Colonic mucosa (tissue), 4 donors: Measurements from ENCODE around the gene C12orf76. TPM values are rescaled to one million over a fixed set of nuclear protein-coding genes. Genes with fewer than 3 reads are reported as not detected.
"Not testable (repeated sequence)": the region's sequence is repeated elsewhere in the genome, so short reads cannot be mapped to it uniquely, and the experiment has no call there.

Experiments used
- DNase-seq: peaks from one replicate; pipeline ENCODE4 v3.0.0-alpha.2; 2020
- H3K27ac ChIP-seq: fragments of 200-600 bp; one replicate; pipeline ENCODE4 v1.8.0; 2021
- H3K27me3 ChIP-seq: fragments of 200-600 bp; one replicate; pipeline ENCODE4 v1.8.0; 2021
- H3K36me3 ChIP-seq: fragments of 200-600 bp; one replicate; pipeline ENCODE4 v1.8.0; 2021
- H3K4me1 ChIP-seq: fragments of 200-600 bp; one replicate; pipeline ENCODE4 v1.8.0; 2021; ENCODE audit warnings: mild to moderate bottlenecking
- H3K4me3 ChIP-seq: fragments of 200-600 bp; one replicate; pipeline ENCODE4 v1.8.0; 2021
- H3K9ac ChIP-seq, 2 donors: one replicate each; pipeline ENCODE4 v1.7.0; 2013; ENCODE audit warnings: control low read depth in 2 of 2, low read depth in 2 of 2, low read length in 2 of 2
- H3K9me3 ChIP-seq: fragments of 200-600 bp; one replicate; pipeline ENCODE4 v1.8.0; 2021
- CTCF ChIP-seq: fragments of 200-600 bp; IDR thresholded peaks from one replicate; pipeline ENCODE4 v1.8.0; 2022; ENCODE audit warnings: antibody characterized with exemption, mild to moderate bottlenecking
- intact Hi-C: fragments of 100-400 bp; cut with DNase I; formaldehyde crosslinking; loops from one replicate; pipeline ENCODE4 v1.14.1; 2022
- total RNA-seq, 2 donors: library from RNA; stranded (reverse); fragmentation: NEBNext Ultra II Directional in 1 of 2; extraction: Animal tissue kit (Norgen Biotek cat#: 25700) in 1 of 2; gene quantifications; one replicate each; pipeline ENCODE4 v1.2.1, GENCODE V29; 2021
- donor health status: healthy.
- donor health status: DM: no; HTN: no; CAD: no.
- donor health status: DM: no; HTN: no; CAD: no.

C12orf76 gene
- total RNA-seq, 2 donors from 2014 or later: 7.2 to 8.4 TPM

- no peak overlapping the region for H3K27ac ChIP-seq
- no peaks in the 10 kb centered on the region for H3K27me3 ChIP-seq
- no peak for DNase-seq
- H3K4me1 ChIP-seq: no peaks in the 10 kb centered on the region
- intact Hi-C loops: no loop called here
- no peaks in the 10 kb centered on the region for H3K36me3 ChIP-seq
- TF ChIP-seq CTCF: no peak
- H3K9ac ChIP-seq: no peak overlapping the region
- no peak overlapping the region for H3K4me3 ChIP-seq
- no peaks in the 10 kb centered on the region for H3K9me3 ChIP-seq
Measured at GRCh38 chr12:110074089-110074488, 25.8 kb upstream of the C12orf76 start.

DNA sequence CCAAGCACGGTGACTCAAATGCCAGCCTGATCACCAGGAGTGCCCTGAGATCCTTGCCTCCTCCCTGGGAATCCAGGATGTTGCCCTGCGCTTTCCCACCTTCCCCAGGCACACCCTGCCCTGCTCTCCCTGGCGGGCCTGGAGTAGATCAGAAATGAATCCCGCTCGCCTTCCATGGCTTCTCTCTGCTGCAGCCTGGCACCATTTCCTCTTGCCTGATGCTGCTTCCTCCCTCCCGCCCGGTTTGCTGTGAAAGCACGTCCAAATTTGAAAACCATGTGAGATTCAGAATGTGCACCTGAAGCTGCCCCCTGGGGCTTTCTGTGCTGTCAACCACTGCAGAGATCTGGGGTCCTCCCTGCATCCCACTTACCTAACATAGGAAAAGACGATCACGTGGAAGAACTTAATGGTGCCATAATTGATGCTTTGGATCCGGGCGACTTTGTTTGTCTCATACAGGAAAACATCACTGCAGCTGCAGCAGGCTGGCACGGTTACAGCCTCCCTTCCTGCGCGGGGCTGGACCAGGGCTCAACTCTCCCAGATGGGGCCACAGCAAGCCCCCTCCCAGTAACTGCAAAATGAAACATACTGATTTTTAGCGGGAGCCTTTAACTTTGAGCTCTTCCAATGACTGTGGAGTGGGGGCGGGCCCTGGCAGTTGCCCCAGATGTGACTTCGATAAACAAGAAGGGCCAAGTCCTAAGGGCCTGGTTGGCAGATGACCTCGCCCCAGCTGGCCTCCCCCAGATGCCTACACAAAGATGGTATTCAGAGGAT lies 24.9 kb upstream of the C12orf76 start:
- H3K9ac ChIP-seq: peak overlapping the region; percentile 38 to 50
- no peak for TF ChIP-seq CTCF
- intact Hi-C loops: no loop called here
- H3K4me1 ChIP-seq: no peaks in the 10 kb centered on the region
- no peaks in the 10 kb centered on the region for H3K9me3 ChIP-seq
- H3K36me3 ChIP-seq: no peaks in the 10 kb centered on the region
- peak overlapping the region; percentile 23 for H3K4me3 ChIP-seq
- DNase-seq: peak; percentile 33
- H3K27ac ChIP-seq: no peak overlapping the region
- H3K27me3 ChIP-seq: no peaks in the 10 kb centered on the region

DNA sequence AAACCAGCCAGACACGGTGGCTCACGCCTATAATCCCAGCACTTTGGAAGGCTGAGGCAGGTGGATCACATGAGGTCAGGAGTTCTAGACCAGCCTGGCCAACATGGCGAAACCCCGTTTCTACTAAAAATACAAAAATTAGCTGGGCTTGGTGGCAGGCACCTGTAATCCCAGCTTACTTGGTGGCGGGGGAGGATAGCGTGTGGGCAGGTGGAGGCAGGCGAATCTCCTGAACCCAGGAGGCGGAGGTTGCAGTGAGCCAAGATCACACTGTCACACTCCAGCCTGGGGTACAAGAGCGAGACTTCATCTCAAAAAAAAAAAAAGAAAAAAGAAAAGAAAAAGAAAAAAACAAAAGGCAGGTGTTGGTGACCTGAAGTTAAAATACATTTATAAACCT lies 24.3 kb upstream of the C12orf76 start:
- DNase-seq, intact Hi-C loops, H3K36me3 ChIP-seq, H3K4me1 ChIP-seq, H3K27me3 ChIP-seq, H3K9me3 ChIP-seq, H3K27ac ChIP-seq: not testable (repeated sequence)
- peak overlapping the region in 1 of 2 donors; percentile 38 for H3K9ac ChIP-seq
- H3K4me3 ChIP-seq: peak overlapping the region; percentile 23

- intact Hi-C loops: no loop called here
- Histone ChIP-seq H3K9ac (no peak overlapping the region), H3K36me3 (no peaks in the 10 kb centered on the region), H3K4me3 (no peak overlapping the region), H3K4me1 (no peaks in the 10 kb centered on the region), H3K27me3 (no peaks in the 10 kb centered on the region), H3K27ac (no peak overlapping the region), H3K9me3 (no peaks in the 10 kb centered on the region)
- no peak for DNase-seq
- TF ChIP-seq CTCF: no peak
Measured at GRCh38 chr12:110071967-110072366, 23.6 kb upstream of the C12orf76 start.

DNA sequence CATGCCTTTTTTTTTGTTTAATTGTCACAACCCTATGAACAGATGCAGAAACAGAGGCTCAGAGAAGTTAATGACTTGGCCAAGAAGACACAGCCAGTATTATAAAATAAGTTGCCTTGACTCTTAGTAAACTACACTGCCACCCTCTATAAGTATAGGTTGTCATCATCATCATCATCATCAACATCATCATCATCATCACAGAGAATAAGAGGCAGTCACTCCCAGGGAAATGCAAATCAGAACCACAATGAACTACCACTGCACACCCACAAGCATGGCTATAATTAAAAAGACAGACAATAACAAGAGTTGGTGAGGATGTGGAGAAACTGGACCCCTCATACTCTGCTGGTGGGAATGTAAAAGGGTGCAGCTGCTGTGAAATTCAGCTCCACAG lies 23.2 kb upstream of the C12orf76 start:
- intact Hi-C loops: no loop called here
- Histone ChIP-seq H3K9me3 (no peaks in the 10 kb centered on the region), H3K9ac (no peak overlapping the region), H3K36me3 (no peaks in the 10 kb centered on the region), H3K4me1 (no peaks in the 10 kb centered on the region), H3K4me3 (no peak overlapping the region), H3K27ac (no peak overlapping the region), H3K27me3 (no peaks in the 10 kb centered on the region)
- no peak for TF ChIP-seq CTCF
- no peak for DNase-seq

DNA sequence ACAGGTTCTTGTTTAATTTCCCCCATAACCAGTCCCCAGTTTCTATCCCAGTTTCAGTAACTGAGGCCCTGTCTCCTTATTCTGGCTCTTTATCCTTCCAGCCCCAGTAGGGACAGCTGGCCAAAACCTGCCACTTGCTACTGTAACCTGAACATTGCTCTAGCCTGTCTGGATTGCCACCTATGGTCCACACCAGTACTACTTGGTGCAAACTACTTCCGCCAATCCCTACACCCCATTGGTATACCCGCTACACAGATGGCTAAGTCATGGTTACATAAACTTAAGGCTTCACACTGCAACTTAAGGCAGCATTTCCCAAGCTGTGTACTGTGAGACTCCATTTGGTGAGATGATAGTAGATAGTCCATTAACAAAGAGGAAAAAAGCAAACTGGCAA lies 20.3 kb upstream of the C12orf76 start:
- no peaks in the 10 kb centered on the region for H3K4me1 ChIP-seq
- H3K9ac ChIP-seq: no peak overlapping the region
- no peak overlapping the region for H3K27ac ChIP-seq
- no peak for TF ChIP-seq CTCF
- no peaks in the 10 kb centered on the region for H3K36me3 ChIP-seq
- H3K9me3 ChIP-seq: no peaks in the 10 kb centered on the region
- intact Hi-C loops: no loop called here
- no peak overlapping the region for H3K4me3 ChIP-seq
- no peaks in the 10 kb centered on the region for H3K27me3 ChIP-seq
- DNase-seq: no peak

DNA sequence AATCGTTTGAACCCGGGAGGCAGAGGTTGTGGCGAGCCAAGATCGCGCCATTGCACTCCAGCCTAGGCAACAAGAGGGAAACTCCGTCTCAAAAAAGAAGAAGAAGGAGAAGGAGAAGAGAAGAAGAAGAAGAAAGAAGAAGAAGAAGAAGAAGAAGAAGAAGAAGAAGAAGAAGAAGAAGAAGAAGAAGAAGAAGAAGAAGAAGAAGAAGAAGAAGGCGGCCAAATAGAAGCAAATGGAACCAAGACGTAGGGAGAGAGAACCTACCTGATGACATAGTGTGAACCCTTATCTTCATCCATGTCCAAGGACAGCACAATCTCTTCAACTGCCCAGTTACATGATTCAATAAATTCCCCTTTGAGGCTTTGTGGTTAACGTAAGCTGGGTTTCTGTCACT lies 19.8 kb upstream of the C12orf76 start:
- DNase-seq, H3K4me3 ChIP-seq, H3K27ac ChIP-seq, H3K36me3 ChIP-seq, H3K4me1 ChIP-seq, intact Hi-C loops, H3K9me3 ChIP-seq, H3K27me3 ChIP-seq, H3K9ac ChIP-seq: not testable (repeated sequence)
